Mesothelial cell of epicardium (in vitro differentiated cells): Measurements from ENCODE around the gene ATP6V0A1. TPM values are rescaled to one million over a fixed set of nuclear protein-coding genes. Genes with fewer than 3 reads are reported as not detected.

Experiments
- DNase-seq, 2 experiments: peaks; one replicate each; pipeline ENCODE4 v3.0.0; 2021; ENCODE audit warnings: low spot score in 2 of 2; ENCODE audit not compliant: unreplicated experiment in 2 of 2
- H3K27ac Mint-ChIP-seq: 2 replicates; pipeline ENCODE4 v1.8.0; 2021; ENCODE audit warnings: mixed read lengths
- H3K27me3 Mint-ChIP-seq: 2 replicates; pipeline ENCODE4 v1.8.0; 2021; ENCODE audit warnings: low read depth, mixed read lengths
- H3K36me3 Mint-ChIP-seq: 2 replicates; pipeline ENCODE4 v1.8.0; 2021; ENCODE audit warnings: mixed read lengths
- H3K4me1 Mint-ChIP-seq: 2 replicates; pipeline ENCODE4 v1.8.0; 2021; ENCODE audit warnings: mixed read lengths
- H3K4me3 Mint-ChIP-seq: 2 replicates; pipeline ENCODE4 v1.8.0; 2021; ENCODE audit warnings: mild to moderate bottlenecking, moderate library complexity, mixed read lengths
- H3K9me3 Mint-ChIP-seq: 2 replicates; pipeline ENCODE4 v1.8.0; 2021; ENCODE audit warnings: mixed read lengths
- CTCF ChIP-seq: fragments of 200-600 bp; sonication (generic); IDR thresholded peaks from one replicate; pipeline ENCODE4 v1.5.0; 2021; ENCODE audit warnings: antibody characterized with exemption; ENCODE audit not compliant: unreplicated experiment
- total RNA-seq: library from RNA; stranded (reverse); gene quantifications from 3 replicates; pipeline ENCODE4 v1.2.1, GENCODE V29; 2021

ATP6V0A1 gene
- total RNA-seq, 1 donor from 2014 or later, result 60.4 TPM

DNA sequence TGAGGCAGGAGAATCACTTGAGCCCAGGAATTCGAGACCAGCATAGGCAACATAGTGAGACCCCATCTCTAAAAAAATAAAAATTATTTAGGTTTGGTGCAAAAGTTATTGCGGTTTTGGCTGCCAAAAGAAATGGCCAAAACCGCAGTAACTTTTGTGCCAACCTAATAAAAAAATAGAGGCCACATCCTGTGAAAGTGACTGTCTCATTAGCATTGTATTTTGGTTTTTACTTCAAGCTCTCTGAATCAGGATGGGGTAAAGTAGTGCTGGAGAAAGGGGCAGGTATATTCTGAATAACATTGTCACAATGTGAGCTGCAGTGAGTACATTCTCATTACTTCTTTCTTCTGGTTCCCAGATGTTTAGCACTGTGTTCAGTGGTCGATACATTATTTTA is 36.0 kb downstream of the ATP6V0A1 start:
- Mint-ChIP-seq H3K4me1 (peaks cover 3% of the 10 kb centered on the region), H3K27me3 (no peaks in the 10 kb centered on the region), H3K4me3 (no peak overlapping the region), H3K36me3 (peaks cover 28% of the 10 kb centered on the region), H3K27ac (no peak overlapping the region), H3K9me3 (no peaks in the 10 kb centered on the region)
- DNase-seq, result no peak
- no peak for TF ChIP-seq CTCF

DNA sequence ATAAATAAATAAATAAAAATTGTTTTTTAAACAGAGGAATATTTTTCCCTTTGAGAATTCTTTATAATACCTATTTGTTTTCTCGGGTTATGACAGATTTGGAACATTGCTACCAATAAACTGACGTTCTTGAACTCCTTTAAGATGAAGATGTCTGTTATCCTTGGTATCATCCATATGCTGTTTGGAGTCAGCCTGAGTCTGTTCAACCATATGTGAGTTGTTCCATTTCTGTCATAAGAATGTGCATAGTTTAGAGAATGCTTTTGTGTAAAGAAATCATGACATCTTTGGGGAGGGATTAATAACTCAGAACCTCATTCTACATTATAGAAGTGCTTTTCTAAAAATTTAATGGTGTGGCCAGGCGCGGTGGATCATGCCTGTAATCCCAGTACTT is 40.1 kb downstream of the ATP6V0A1 start:
- no peak overlapping the region for H3K4me3 Mint-ChIP-seq
- H3K36me3 Mint-ChIP-seq, result peaks cover 35% of the 10 kb centered on the region
- DNase-seq, result no peak
- H3K4me1 Mint-ChIP-seq, result peaks cover 3% of the 10 kb centered on the region
- TF ChIP-seq CTCF, result no peak
- H3K27ac Mint-ChIP-seq, result no peak overlapping the region
- H3K9me3 Mint-ChIP-seq, result no peaks in the 10 kb centered on the region
- H3K27me3 Mint-ChIP-seq, result no peaks in the 10 kb centered on the region

DNA sequence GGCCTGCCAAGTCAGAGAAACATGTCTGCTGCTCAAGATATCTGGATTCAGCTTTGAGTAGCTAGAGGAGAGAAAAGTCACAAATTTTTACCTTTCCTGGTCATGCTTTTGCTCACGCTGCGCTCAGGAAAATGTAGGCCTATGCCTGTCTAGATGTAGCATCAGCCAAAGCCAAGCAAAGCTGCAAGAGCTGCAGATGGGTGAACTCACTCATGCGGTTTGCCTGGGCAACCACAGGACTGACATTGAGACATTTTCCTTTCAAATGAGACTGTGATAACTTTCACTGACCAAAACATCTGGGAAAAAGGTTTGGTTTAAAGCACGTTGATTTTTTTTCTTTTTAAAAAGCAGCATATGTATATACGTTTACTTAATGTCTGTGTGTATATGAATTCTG is 43.4 kb downstream of the ATP6V0A1 start:
- Mint-ChIP-seq H3K4me3 (no peak overlapping the region), H3K27me3 (no peaks in the 10 kb centered on the region), H3K27ac (no peak overlapping the region), H3K36me3 (peaks cover 20% of the 10 kb centered on the region), H3K4me1 (peaks cover 12% of the 10 kb centered on the region), H3K9me3 (no peaks in the 10 kb centered on the region)
- TF ChIP-seq CTCF, result no peak
- no peak for DNase-seq

DNA sequence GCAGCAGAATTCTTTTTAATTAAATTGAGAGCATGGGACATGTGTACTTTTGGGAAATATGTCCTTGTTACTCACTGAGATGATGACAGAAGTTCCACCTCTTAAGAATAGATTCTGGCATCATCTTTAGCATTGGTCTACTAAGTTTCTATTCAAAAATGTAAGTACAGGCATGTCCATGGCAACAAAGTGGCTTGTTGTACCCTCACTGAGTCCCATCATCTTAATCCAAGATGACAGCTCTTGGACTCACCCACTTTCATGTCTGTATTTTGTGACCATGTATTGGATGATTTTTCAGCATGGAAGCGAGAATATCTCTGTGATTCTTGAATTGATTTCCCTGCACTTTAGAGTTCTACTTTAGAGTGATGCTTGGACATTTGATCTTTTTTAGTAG is 44.2 kb downstream of the ATP6V0A1 start:
- H3K27me3 Mint-ChIP-seq, result no peaks in the 10 kb centered on the region
- TF ChIP-seq CTCF, result no peak
- DNase-seq, result no peak
- no peaks in the 10 kb centered on the region for H3K9me3 Mint-ChIP-seq
- no peak overlapping the region for H3K27ac Mint-ChIP-seq
- peaks cover 15% of the 10 kb centered on the region for H3K4me1 Mint-ChIP-seq
- peaks cover 20% of the 10 kb centered on the region for H3K36me3 Mint-ChIP-seq
- no peak overlapping the region for H3K4me3 Mint-ChIP-seq

DNA sequence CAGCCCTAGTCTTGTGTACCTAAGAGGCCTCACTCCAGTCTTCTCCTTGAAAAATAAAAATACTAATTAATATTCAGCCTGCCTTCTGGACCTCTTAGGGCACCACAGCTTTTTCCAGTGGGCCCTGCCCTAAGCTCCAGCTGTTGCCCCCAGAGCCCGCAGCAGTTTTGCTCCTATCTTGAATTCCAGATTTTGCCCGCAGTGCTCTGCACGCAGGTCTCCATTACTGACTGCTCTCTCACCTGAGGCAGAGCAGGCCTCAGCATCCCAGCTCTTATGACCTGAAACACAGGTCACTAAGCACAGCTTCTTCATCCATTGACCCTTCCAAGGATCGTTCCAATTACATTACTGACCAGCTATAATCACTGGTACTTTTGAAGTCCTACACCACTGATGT is 49.0 kb downstream of the ATP6V0A1 start:
- DNase-seq, result no peak
- no peaks in the 10 kb centered on the region for H3K27me3 Mint-ChIP-seq
- peaks cover 15% of the 10 kb centered on the region for H3K4me1 Mint-ChIP-seq
- TF ChIP-seq CTCF, result no peak
- no peak overlapping the region for H3K4me3 Mint-ChIP-seq
- H3K27ac Mint-ChIP-seq, result peak overlapping the region; percentile 11
- H3K36me3 Mint-ChIP-seq, result peaks cover 29% of the 10 kb centered on the region
- H3K9me3 Mint-ChIP-seq, result no peaks in the 10 kb centered on the region
